Activated T-helper 17 cell treated with anti-CD3 and anti-CD28 coated beads, Interleukin-2, amount 50 U/mL, for 72 hours (primary cell): ENCODE data around the gene ZNF362. TPM values are rescaled to one million over a fixed set of nuclear protein-coding genes. Genes with fewer than 3 reads are reported as not detected.

Source experiments
- ATAC-seq: fragments of 150-1000 bp; cut with Tn5 transposase; replicated peaks from 2 replicates; pipeline ENCODE4 v1.10.0; 2021; ENCODE audit warnings: mild to moderate bottlenecking, moderate library complexity
- H3K27ac Mint-ChIP-seq: one replicate; pipeline ENCODE4 v1.8.0; 2022; ENCODE audit warnings: mixed read lengths
- H3K27me3 Mint-ChIP-seq: one replicate; pipeline ENCODE4 v1.8.0; 2022; ENCODE audit warnings: mixed read lengths
- H3K36me3 Mint-ChIP-seq: one replicate; pipeline ENCODE4 v1.8.0; 2022; ENCODE audit warnings: low read depth, mild to moderate bottlenecking, mixed read lengths
- H3K4me1 Mint-ChIP-seq: one replicate; pipeline ENCODE4 v1.8.0; 2022; ENCODE audit warnings: mixed read lengths
- H3K4me3 Mint-ChIP-seq: one replicate; pipeline ENCODE4 v1.8.0; 2022; ENCODE audit warnings: mild to moderate bottlenecking, mixed read lengths
- H3K9me3 Mint-ChIP-seq: one replicate; pipeline ENCODE4 v1.8.0; 2022; ENCODE audit warnings: mixed read lengths
- total RNA-seq, 2 donors: library from RNA; stranded (reverse); gene quantifications; one replicate each; pipeline ENCODE4 v1.2.3, GENCODE V29; 2022

The ZNF362 gene
- total RNA-seq, 2 donors from 2014 or later: 3.6 to 4.3 TPM

GRCh38 chr1:33268927-33269610 is 12.8 kb downstream of the ZNF362 start:
- H3K4me3 Mint-ChIP-seq: no peak overlapping the region
- no peak for ATAC-seq
- peaks cover 24% of the 10 kb centered on the region for H3K4me1 Mint-ChIP-seq
- no peaks in the 10 kb centered on the region for H3K36me3 Mint-ChIP-seq
- no peak overlapping the region for H3K27ac Mint-ChIP-seq
- H3K9me3 Mint-ChIP-seq: no peaks in the 10 kb centered on the region
- no peaks in the 10 kb centered on the region for H3K27me3 Mint-ChIP-seq

- Mint-ChIP-seq H3K4me1 (peaks cover 24% of the 10 kb centered on the region), H3K27ac (no peak overlapping the region), H3K4me3 (no peak overlapping the region), H3K9me3 (no peaks in the 10 kb centered on the region), H3K36me3 (no peaks in the 10 kb centered on the region), H3K27me3 (no peaks in the 10 kb centered on the region)
- no peak for ATAC-seq
These were observed 13.3 kb downstream of the ZNF362 start for GRCh38 chr1:33269621-33270020.

GRCh38 chr1:33270379-33270778 is 14.1 kb downstream of the ZNF362 start:
- Mint-ChIP-seq H3K36me3 (no peaks in the 10 kb centered on the region), H3K4me3 (no peak overlapping the region), H3K4me1 (peaks cover 24% of the 10 kb centered on the region), H3K27me3 (no peaks in the 10 kb centered on the region), H3K9me3 (no peaks in the 10 kb centered on the region), H3K27ac (no peak overlapping the region)
- no peak for ATAC-seq

GRCh38 chr1:33270808-33271465 is 14.6 kb downstream of the ZNF362 start:
- H3K36me3 Mint-ChIP-seq: no peaks in the 10 kb centered on the region
- no peak overlapping the region for H3K4me3 Mint-ChIP-seq
- H3K27ac Mint-ChIP-seq: peak overlapping the region; percentile 39
- H3K27me3 Mint-ChIP-seq: no peaks in the 10 kb centered on the region
- H3K9me3 Mint-ChIP-seq: no peaks in the 10 kb centered on the region
- ATAC-seq: no peak
- peaks cover 24% of the 10 kb centered on the region for H3K4me1 Mint-ChIP-seq

- peaks cover 24% of the 10 kb centered on the region for H3K4me1 Mint-ChIP-seq
- H3K36me3 Mint-ChIP-seq: no peaks in the 10 kb centered on the region
- ATAC-seq: no peak
- peak overlapping the region; percentile 39 for H3K27ac Mint-ChIP-seq
- H3K9me3 Mint-ChIP-seq: no peaks in the 10 kb centered on the region
- H3K27me3 Mint-ChIP-seq: no peaks in the 10 kb centered on the region
- H3K4me3 Mint-ChIP-seq: no peak overlapping the region
These were observed 15.6 kb downstream of the ZNF362 start for GRCh38 chr1:33271666-33272505.

GRCh38 chr1:33272509-33272908 is 16.2 kb downstream of the ZNF362 start:
- peaks cover 24% of the 10 kb centered on the region for H3K4me1 Mint-ChIP-seq
- ATAC-seq: no peak
- H3K9me3 Mint-ChIP-seq: no peaks in the 10 kb centered on the region
- peak overlapping the region; percentile 39 for H3K27ac Mint-ChIP-seq
- no peaks in the 10 kb centered on the region for H3K27me3 Mint-ChIP-seq
- H3K4me3 Mint-ChIP-seq: no peak overlapping the region
- no peaks in the 10 kb centered on the region for H3K36me3 Mint-ChIP-seq

- Mint-ChIP-seq H3K27me3 (no peaks in the 10 kb centered on the region), H3K9me3 (no peaks in the 10 kb centered on the region), H3K4me1 (peaks cover 24% of the 10 kb centered on the region), H3K36me3 (no peaks in the 10 kb centered on the region), H3K27ac (peak overlapping the region; percentile 39), H3K4me3 (peak overlapping the region; percentile 4)
- peak; percentile 47 for ATAC-seq
These were observed 16.6 kb downstream of the ZNF362 start for GRCh38 chr1:33272930-33273329.

- H3K4me3 Mint-ChIP-seq: peak overlapping the region; percentile 4
- ATAC-seq: peak; percentile 80
- H3K27ac Mint-ChIP-seq: peak overlapping the region; percentile 39
- H3K9me3 Mint-ChIP-seq: no peaks in the 10 kb centered on the region
- no peaks in the 10 kb centered on the region for H3K36me3 Mint-ChIP-seq
- peaks cover 24% of the 10 kb centered on the region for H3K4me1 Mint-ChIP-seq
- no peaks in the 10 kb centered on the region for H3K27me3 Mint-ChIP-seq
These were observed 17.1 kb downstream of the ZNF362 start for GRCh38 chr1:33273406-33273805.

- H3K9me3 Mint-ChIP-seq: no peaks in the 10 kb centered on the region
- no peaks in the 10 kb centered on the region for H3K36me3 Mint-ChIP-seq
- H3K4me1 Mint-ChIP-seq: peaks cover 24% of the 10 kb centered on the region
- peak; percentile 22 for ATAC-seq
- H3K27me3 Mint-ChIP-seq: no peaks in the 10 kb centered on the region
- H3K27ac Mint-ChIP-seq: peak overlapping the region; percentile 39
- H3K4me3 Mint-ChIP-seq: peak overlapping the region; percentile 4
These were observed 17.7 kb downstream of the ZNF362 start for GRCh38 chr1:33273961-33274371.

GRCh38 chr1:33274446-33274845 is 18.2 kb downstream of the ZNF362 start:
- H3K27me3 Mint-ChIP-seq: no peaks in the 10 kb centered on the region
- peaks cover 24% of the 10 kb centered on the region for H3K4me1 Mint-ChIP-seq
- H3K4me3 Mint-ChIP-seq: no peak overlapping the region
- H3K27ac Mint-ChIP-seq: peak overlapping the region; percentile 39
- H3K36me3 Mint-ChIP-seq: no peaks in the 10 kb centered on the region
- ATAC-seq: no peak
- no peaks in the 10 kb centered on the region for H3K9me3 Mint-ChIP-seq

GRCh38 chr1:33275195-33275594 is 18.9 kb downstream of the ZNF362 start:
- H3K4me3 Mint-ChIP-seq: no peak overlapping the region
- peaks cover 24% of the 10 kb centered on the region for H3K4me1 Mint-ChIP-seq
- H3K27ac Mint-ChIP-seq: no peak overlapping the region
- no peaks in the 10 kb centered on the region for H3K9me3 Mint-ChIP-seq
- no peak for ATAC-seq
- no peaks in the 10 kb centered on the region for H3K27me3 Mint-ChIP-seq
- H3K36me3 Mint-ChIP-seq: no peaks in the 10 kb centered on the region

GRCh38 chr1:33275706-33276572 is 19.6 kb downstream of the ZNF362 start:
- Mint-ChIP-seq H3K27me3 (no peaks in the 10 kb centered on the region), H3K4me3 (no peak overlapping the region), H3K9me3 (no peaks in the 10 kb centered on the region), H3K27ac (no peak overlapping the region), H3K36me3 (no peaks in the 10 kb centered on the region), H3K4me1 (peaks cover 24% of the 10 kb centered on the region)
- no peak for ATAC-seq

- H3K27ac Mint-ChIP-seq: peak overlapping the region; percentile 49
- no peaks in the 10 kb centered on the region for H3K27me3 Mint-ChIP-seq
- H3K36me3 Mint-ChIP-seq: peaks cover 2% of the 10 kb centered on the region
- no peaks in the 10 kb centered on the region for H3K9me3 Mint-ChIP-seq
- H3K4me1 Mint-ChIP-seq: peaks cover 17% of the 10 kb centered on the region
- ATAC-seq: no peak
- no peak overlapping the region for H3K4me3 Mint-ChIP-seq
These were observed 20.4 kb downstream of the ZNF362 start for GRCh38 chr1:33276573-33277298.
